ENCODE measurements around the gene PLEKHM3. TPM values are rescaled to one million over a fixed set of nuclear protein-coding genes. Genes with fewer than 3 reads are reported as not detected.

PLEKHM3 gene
- polyA plus RNA-seq, 1 donor (not counting 4 experiments of a cell fraction or from before 2014, with no cell fraction given): 2.9 TPM

DNA sequence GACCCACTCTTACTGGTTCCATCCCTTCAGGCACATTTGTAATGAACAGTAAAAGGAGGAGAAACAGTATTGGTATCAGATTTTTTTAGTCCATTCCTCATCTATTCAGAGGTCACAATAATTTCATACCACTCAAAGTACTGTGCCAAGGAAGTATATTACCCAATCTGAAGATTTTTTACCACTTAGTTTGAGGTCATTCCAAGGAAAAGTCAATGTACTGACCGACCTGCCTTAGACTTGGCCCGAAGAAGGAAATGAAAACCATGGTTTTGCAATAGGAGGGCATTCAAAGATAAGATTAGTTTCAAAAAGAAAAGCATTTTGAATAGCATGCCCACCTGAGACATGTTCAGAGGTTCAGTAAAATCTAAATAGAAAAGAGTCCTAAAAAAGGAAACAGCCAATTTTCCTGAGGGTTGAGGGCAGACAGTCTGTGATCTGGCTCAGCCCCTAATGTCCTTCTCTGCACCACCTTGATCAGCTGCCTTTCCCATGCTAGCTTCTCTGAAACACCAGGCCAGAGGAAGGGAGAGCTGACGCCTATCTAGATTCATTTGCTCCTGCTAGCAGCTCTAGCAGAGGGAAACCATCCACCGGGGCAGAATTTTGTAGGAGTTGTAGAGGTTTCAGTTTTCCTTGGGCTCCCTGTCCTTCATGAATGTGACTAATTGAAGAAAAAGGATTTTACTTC is 148.3 kb downstream of the PLEKHM3 start:
- Histone ChIP-seq H3K4me3 (ENCODE audit: control insufficient read depth in 2 of 3, extremely low read depth in 1 of 3, insufficient read depth in 2 of 3, low read depth in 1 of 3, low read length in 3 of 3) (no peak overlapping the region), H3K27ac (ENCODE audit: control insufficient read depth, insufficient read depth, low read length) (no peak overlapping the region), H3K79me2 (ENCODE audit: control insufficient read depth, insufficient read depth, low read length) (no peaks in the 10 kb centered on the region), H3K9ac (ENCODE audit: control insufficient read depth, extremely low read depth, insufficient read depth, low read length) (no peak overlapping the region), H4K20me1 (ENCODE audit: control insufficient read depth, extremely low read depth, insufficient read depth, low read length) (no peaks in the 10 kb centered on the region), H2AFZ (ENCODE audit: control insufficient read depth, low read length) (no peak overlapping the region), H3K4me1 (ENCODE audit: control insufficient read depth, extremely low read depth, insufficient read depth, low read length) (no peaks in the 10 kb centered on the region), H3K9me3 (ENCODE audit: control insufficient read depth, low read depth, low read length) (no peaks in the 10 kb centered on the region), H3K9me1 (ENCODE audit: control insufficient read depth, extremely low read depth, insufficient read depth, low read length) (no peaks in the 10 kb centered on the region), H3K36me3 (ENCODE audit: control insufficient read depth in 2 of 2, extremely low read depth in 1 of 2, insufficient read depth in 2 of 2, low read length in 2 of 2) (no peaks in the 10 kb centered on the region), H3K4me2 (ENCODE audit: control insufficient read depth, extremely low read depth, insufficient read depth, low read depth, low read length) (no peak overlapping the region), H3K27me3 (ENCODE audit: control insufficient read depth, extremely low read depth, insufficient read depth, low read length) (no peaks in the 10 kb centered on the region)
- dilution Hi-C loops (cut with MboI; ENCODE audit: extremely low pct_ligation_motif_present, low sequenced_read_pairs): no loop called here
- TF ChIP-seq CTCF (optimal IDR thresholded peaks at IDR 0.05 in 1 of 3, IDR thresholded peaks at IDR 0.05 in 1 of 3, conservative IDR thresholded peaks at IDR 0.05 in 1 of 3; ENCODE audit: extremely low read depth in 1 of 3, insufficient read depth in 2 of 3, low read length in 3 of 3): no peak
- no peak for TF ChIP-seq EZH2 (IDR thresholded peaks at IDR 0.05; ENCODE audit: low read length)
- FAIRE-seq: no peak
- no peak for DNase-seq (ENCODE audit: low read depth, low spot score)

DNA sequence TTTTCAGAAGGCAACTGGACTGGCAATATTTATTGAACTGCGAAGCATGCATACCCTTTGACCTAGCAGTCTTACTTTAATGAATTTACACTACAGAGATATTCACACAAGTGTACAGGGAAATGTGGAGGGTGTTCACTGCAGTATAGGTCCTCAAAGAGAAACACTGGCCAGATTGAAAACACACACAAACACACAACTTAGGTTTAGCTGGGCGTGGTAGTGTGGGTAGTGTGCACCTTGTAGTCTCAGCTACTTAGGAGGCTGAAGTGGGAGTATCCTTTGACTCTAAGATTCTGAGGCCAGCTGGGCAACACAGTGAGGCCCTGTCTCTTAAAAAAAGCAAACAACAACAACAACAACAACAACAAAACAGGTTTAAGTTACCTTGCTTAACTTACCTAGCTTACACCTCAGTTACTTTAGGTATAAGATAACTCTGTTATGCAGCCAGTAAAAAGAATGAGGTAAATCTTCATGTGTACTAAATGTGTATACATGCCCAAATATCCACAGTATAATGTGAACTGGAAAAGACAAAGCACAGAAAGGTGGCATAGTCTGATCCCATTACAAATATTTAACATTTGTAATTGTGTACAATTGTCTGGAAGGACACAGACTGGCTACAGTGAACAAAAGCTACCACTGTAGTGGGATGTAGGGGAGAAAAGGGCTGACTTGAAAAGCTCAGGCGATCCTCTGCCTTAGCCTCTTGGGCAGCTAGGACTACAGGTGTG is 149.7 kb downstream of the PLEKHM3 start:
- Histone ChIP-seq H2AFZ (ENCODE audit: control insufficient read depth, low read length) (no peak overlapping the region), H3K79me2 (ENCODE audit: control insufficient read depth, insufficient read depth, low read length) (no peaks in the 10 kb centered on the region), H3K9ac (ENCODE audit: control insufficient read depth, extremely low read depth, insufficient read depth, low read length) (no peak overlapping the region), H3K4me1 (ENCODE audit: control insufficient read depth, extremely low read depth, insufficient read depth, low read length) (no peaks in the 10 kb centered on the region), H3K36me3 (ENCODE audit: control insufficient read depth in 2 of 2, extremely low read depth in 1 of 2, insufficient read depth in 2 of 2, low read length in 2 of 2) (no peaks in the 10 kb centered on the region), H4K20me1 (ENCODE audit: control insufficient read depth, extremely low read depth, insufficient read depth, low read length) (no peaks in the 10 kb centered on the region), H3K27me3 (ENCODE audit: control insufficient read depth, extremely low read depth, insufficient read depth, low read length) (no peaks in the 10 kb centered on the region), H3K4me2 (ENCODE audit: control insufficient read depth, extremely low read depth, insufficient read depth, low read depth, low read length) (no peak overlapping the region), H3K9me3 (ENCODE audit: control insufficient read depth, low read depth, low read length) (no peaks in the 10 kb centered on the region), H3K27ac (ENCODE audit: control insufficient read depth, insufficient read depth, low read length) (no peak overlapping the region), H3K9me1 (ENCODE audit: control insufficient read depth, extremely low read depth, insufficient read depth, low read length) (no peaks in the 10 kb centered on the region), H3K4me3 (ENCODE audit: control insufficient read depth in 2 of 3, extremely low read depth in 1 of 3, insufficient read depth in 2 of 3, low read depth in 1 of 3, low read length in 3 of 3) (no peak overlapping the region)
- dilution Hi-C loops (cut with MboI; ENCODE audit: extremely low pct_ligation_motif_present, low sequenced_read_pairs): no loop called here
- DNase-seq (ENCODE audit: low read depth, low spot score) (no peak), FAIRE-seq (no peak)
- TF ChIP-seq EZH2 (IDR thresholded peaks at IDR 0.05; ENCODE audit: low read length) (no peak), CTCF (optimal IDR thresholded peaks at IDR 0.05 in 1 of 3, IDR thresholded peaks at IDR 0.05 in 1 of 3, conservative IDR thresholded peaks at IDR 0.05 in 1 of 3; ENCODE audit: extremely low read depth in 1 of 3, insufficient read depth in 2 of 3, low read length in 3 of 3) (no peak)

All from keratinocyte (primary cell).